Glutamatergic neuron (in vitro differentiated cells): Measurements from ENCODE around the gene UBE2E2. TPM values are rescaled to one million over a fixed set of nuclear protein-coding genes. Genes with fewer than 3 reads are reported as not detected.
A peak's percentile ranks its signal among the peaks of the same experiment; 100 is the strongest.
"Not testable (repeated sequence)": the region's sequence is repeated elsewhere in the genome, so short reads cannot be mapped to it uniquely, and the experiment has no call there.

Experiments
- DNase-seq: peaks from one replicate; pipeline ENCODE4 v3.0.0; 2022
- H3K27ac Mint-ChIP-seq: one replicate; pipeline ENCODE4 v1.8.0; 2020; ENCODE audit warnings: mild to moderate bottlenecking, mixed read lengths, inconsistent platforms; ENCODE audit not compliant: unreplicated experiment
- H3K27me3 Mint-ChIP-seq: one replicate; pipeline ENCODE4 v1.8.0; 2020; ENCODE audit warnings: mild to moderate bottlenecking, moderate library complexity, mixed read lengths, inconsistent platforms; ENCODE audit not compliant: unreplicated experiment
- H3K36me3 Mint-ChIP-seq: one replicate; pipeline ENCODE4 v1.8.0; 2020; ENCODE audit warnings: mild to moderate bottlenecking, mixed read lengths, inconsistent platforms; ENCODE audit not compliant: unreplicated experiment
- H3K4me1 Mint-ChIP-seq: one replicate; pipeline ENCODE4 v1.8.0; 2020; ENCODE audit warnings: mild to moderate bottlenecking, low read depth, mixed read lengths, inconsistent platforms; ENCODE audit not compliant: unreplicated experiment
- H3K4me3 Mint-ChIP-seq: one replicate; pipeline ENCODE4 v1.8.0; 2020; ENCODE audit warnings: mild to moderate bottlenecking, mixed read lengths, inconsistent platforms; ENCODE audit not compliant: unreplicated experiment
- H3K9me3 Mint-ChIP-seq: one replicate; pipeline ENCODE4 v1.8.0; 2020; ENCODE audit warnings: mild to moderate bottlenecking, moderate library complexity, mixed read lengths, inconsistent platforms; ENCODE audit not compliant: unreplicated experiment
- total RNA-seq: library from RNA; stranded (reverse); fragmentation: NEBNext Ultra II Directional; extraction: Animal tissue kit (Norgen Biotek cat#: 25700); gene quantifications from one replicate; pipeline ENCODE4 v1.2.1, GENCODE V29; 2021; ENCODE audit not compliant: unreplicated experiment
- TF ChIP-seq, protein P1 (sequence below): fragments of 200-600 bp; sonication (generic); IDR thresholded peaks from one replicate; pipeline ENCODE4 v1.5.0; 2021; ENCODE audit not compliant: partially characterized antibody, unreplicated experiment

Gene UBE2E2
- total RNA-seq, 1 donor from 2014 or later = 40.6 TPM

DNA sequence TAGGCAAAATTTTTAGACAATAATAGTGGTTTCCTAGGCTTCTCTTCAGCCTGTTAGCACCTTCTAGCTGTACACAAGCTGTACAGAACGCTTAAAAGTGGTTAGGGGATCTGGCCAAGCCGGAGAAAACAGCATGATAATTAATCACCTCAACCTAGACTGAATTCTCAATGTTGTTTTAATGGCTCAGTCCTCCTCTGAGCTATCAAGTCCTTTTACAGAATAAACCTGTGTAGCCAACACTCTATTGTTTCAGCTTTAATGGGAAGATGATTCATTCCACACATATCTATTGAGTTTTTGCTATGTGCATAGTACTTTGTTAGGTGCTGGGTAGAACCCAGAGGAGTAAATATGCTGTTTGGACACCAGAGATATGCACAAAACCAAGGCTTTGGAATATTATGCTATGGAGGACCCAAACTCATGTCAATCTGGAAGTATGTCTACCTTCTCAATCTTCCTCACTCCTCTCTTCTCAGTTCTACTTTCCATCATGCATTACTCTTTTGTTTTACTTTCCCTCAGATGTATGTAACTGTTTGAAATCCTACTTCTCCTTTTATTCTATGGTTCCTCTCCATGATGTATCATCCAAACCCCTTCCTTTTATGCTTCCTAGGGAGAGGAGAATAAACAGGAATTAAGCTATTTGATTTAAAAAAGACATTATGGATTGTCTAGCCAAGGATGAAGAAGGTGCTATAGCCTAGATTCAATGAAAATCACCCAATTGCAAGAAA, 27.6 kb upstream of the UBE2E2 start:
- Mint-ChIP-seq H3K4me1 (peaks cover 3% of the 10 kb centered on the region), H3K4me3 (no peak overlapping the region), H3K36me3 (no peaks in the 10 kb centered on the region), H3K9me3 (no peaks in the 10 kb centered on the region), H3K27ac (no peak overlapping the region), H3K27me3 (no peaks in the 10 kb centered on the region)
- TF ChIP-seq, protein P1, sequence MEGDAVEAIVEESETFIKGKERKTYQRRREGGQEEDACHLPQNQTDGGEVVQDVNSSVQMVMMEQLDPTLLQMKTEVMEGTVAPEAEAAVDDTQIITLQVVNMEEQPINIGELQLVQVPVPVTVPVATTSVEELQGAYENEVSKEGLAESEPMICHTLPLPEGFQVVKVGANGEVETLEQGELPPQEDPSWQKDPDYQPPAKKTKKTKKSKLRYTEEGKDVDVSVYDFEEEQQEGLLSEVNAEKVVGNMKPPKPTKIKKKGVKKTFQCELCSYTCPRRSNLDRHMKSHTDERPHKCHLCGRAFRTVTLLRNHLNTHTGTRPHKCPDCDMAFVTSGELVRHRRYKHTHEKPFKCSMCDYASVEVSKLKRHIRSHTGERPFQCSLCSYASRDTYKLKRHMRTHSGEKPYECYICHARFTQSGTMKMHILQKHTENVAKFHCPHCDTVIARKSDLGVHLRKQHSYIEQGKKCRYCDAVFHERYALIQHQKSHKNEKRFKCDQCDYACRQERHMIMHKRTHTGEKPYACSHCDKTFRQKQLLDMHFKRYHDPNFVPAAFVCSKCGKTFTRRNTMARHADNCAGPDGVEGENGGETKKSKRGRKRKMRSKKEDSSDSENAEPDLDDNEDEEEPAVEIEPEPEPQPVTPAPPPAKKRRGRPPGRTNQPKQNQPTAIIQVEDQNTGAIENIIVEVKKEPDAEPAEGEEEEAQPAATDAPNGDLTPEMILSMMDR = no peak
- DNase-seq = no peak

GRCh38 chr3:23176839-23177238, 26.3 kb upstream of the UBE2E2 start:
- not testable (repeated sequence) for H3K27ac Mint-ChIP-seq, H3K4me3 Mint-ChIP-seq, H3K4me1 Mint-ChIP-seq, H3K27me3 Mint-ChIP-seq, DNase-seq, H3K36me3 Mint-ChIP-seq, H3K9me3 Mint-ChIP-seq

- Mint-ChIP-seq H3K9me3 (no peaks in the 10 kb centered on the region), H3K4me3 (no peak overlapping the region), H3K27me3 (peaks cover 3% of the 10 kb centered on the region)
These were observed 20.1 kb upstream of the UBE2E2 start for GRCh38 chr3:23182996-23183513.

GRCh38 chr3:23183731-23184130, 19.4 kb upstream of the UBE2E2 start:
- peaks cover 3% of the 10 kb centered on the region for H3K27me3 Mint-ChIP-seq
- TF ChIP-seq, protein P1 = peak; percentile 32
- no peak overlapping the region for H3K27ac Mint-ChIP-seq
- no peaks in the 10 kb centered on the region for H3K36me3 Mint-ChIP-seq
- H3K4me3 Mint-ChIP-seq = no peak overlapping the region
- no peaks in the 10 kb centered on the region for H3K4me1 Mint-ChIP-seq
- no peak for DNase-seq
- H3K9me3 Mint-ChIP-seq = no peaks in the 10 kb centered on the region

More at GRCh38 chr3:23182996-23183513, 20.1 kb upstream of the UBE2E2 start:
- H3K4me1 Mint-ChIP-seq = no peaks in the 10 kb centered on the region
- DNase-seq = no peak
- TF ChIP-seq, protein P1 = no peak
- no peaks in the 10 kb centered on the region for H3K36me3 Mint-ChIP-seq
- H3K27ac Mint-ChIP-seq = no peak overlapping the region

DNA sequence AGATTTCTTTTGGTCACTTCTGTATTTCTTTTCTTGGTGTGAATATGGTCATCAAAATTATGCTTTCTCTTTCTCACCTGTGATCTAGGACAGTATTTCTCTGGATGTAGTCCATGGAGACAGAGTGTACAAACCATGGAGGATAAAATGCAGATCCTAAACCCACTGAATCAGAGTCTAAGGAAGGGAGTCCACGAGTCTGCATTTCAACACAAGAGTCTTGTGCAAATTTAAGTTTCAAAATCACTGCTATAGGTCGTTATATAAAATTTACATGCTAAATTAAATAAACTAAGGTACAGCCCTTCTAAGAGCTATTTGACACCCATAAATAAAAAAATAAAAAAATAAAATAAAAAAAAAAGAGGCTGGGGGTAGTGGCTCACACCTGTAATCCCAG, 17.3 kb upstream of the UBE2E2 start:
- no peaks in the 10 kb centered on the region for H3K4me1 Mint-ChIP-seq
- DNase-seq = no peak
- TF ChIP-seq, protein P1 = no peak
- H3K27me3 Mint-ChIP-seq = peaks cover 3% of the 10 kb centered on the region
- no peak overlapping the region for H3K4me3 Mint-ChIP-seq
- no peak overlapping the region for H3K27ac Mint-ChIP-seq
- no peaks in the 10 kb centered on the region for H3K9me3 Mint-ChIP-seq
- H3K36me3 Mint-ChIP-seq = no peaks in the 10 kb centered on the region
